ENCODE measurements around the gene SNRK. TPM values are rescaled to one million over a fixed set of nuclear protein-coding genes. Genes with fewer than 3 reads are reported as not detected.
"Not testable (repeated sequence)": the region's sequence is repeated elsewhere in the genome, so short reads cannot be mapped to it uniquely, and the experiment has no call there.

SNRK gene
- total RNA-seq, 1 donor from 2014 or later: 33.0 TPM

DNA sequence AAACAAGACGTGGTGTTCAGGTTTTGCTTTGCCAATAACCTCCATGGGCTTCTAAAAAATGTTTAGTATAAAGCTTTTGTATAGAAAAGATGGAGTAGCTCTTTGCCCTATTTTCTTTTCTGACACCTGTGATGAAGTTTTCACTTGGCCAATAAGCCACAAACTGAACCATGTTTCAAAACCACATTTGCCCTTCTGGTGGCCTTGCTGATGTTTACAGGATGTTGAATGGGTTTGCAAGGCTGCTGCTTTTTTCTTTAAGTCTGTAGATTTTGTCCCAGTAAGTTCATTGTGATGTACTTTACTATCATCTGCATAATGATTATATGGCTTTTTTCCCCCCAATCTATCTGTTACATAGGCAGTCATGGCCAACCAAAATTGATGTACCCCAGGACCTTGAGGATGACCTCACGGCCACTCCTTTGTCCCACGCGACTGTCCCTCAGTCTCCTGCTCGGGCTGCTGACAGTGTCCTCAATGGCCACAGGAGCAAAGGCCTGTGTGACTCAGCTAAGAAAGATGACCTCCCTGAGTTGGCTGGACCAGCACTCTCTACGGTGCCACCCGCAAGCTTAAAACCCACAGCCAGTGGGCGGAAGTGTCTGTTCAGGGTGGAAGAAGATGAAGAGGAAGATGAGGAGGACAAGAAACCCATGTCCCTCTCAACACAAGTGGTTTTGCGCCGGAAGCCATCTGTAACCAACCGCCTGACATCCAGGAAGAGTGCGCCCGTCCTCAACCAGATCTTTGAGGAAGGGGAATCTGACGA, 60.8 kb downstream of the SNRK start:
- ATAC-seq: no peak

DNA sequence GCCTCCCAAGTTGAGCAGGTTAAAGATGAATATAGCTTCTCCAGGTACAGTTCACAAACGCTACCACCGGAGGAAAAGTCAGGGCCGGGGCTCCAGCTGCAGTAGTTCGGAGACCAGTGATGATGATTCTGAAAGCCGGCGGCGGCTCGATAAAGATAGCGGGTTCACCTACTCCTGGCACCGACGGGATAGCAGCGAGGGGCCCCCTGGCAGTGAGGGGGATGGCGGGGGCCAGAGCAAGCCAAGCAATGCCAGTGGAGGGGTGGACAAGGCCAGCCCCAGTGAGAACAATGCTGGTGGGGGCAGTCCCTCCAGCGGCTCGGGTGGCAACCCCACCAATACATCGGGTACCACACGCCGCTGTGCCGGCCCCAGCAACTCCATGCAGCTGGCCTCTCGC, 61.4 kb downstream of the SNRK start:
- peak; percentile 19 for ATAC-seq

DNA sequence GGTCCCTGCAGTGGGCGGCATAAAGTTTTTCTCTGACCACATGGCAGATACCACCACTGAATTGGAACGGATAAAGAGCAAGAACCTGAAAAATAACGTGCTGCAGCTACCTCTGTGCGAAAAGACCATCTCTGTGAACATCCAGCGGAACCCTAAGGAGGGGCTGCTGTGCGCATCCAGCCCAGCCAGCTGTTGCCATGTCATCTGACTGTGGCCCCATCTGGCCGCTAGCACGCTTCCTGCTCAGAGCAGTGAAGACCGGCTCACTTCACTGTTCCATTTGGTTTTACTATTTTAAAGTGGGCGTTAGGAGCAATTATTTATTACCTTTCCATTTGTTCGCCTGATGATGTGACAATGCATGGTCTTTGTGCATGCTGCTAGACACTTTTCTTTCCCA, 62.0 kb downstream of the SNRK start:
- no peak for ATAC-seq

DNA sequence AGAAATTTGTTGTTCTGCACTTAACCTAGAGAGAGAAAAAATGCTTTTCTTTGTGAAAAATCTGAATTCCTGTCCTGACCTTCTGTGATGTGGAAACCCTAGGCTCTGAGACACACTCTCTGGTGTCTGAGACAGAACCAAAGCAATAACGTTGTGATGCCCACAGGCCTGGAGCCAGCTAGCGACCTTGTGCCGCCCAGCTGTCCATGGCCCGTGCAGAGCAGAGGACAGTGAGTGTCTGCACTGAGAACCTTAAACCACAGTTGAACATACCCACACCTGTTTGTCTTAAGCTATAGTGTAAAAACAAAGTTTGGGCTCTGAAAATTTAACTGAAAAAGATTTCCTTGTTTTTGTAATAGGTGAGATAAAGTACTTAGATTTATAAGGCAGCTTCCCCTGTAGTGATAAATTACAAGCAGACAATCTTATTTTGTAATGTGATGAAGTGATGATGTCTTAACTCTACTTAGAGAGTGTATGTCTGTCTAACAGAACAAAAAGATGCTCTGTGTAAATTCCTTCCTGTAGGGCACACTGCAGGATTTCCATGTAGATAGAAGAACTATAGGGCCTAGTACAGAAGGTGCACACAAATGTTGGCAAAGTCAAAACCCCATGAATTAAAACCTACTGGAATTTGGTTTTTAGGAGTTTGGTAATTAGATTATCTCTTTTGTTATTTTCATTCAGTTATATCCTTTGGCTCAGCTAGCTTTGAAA, 62.7 kb downstream of the SNRK start:
- ATAC-seq: no peak

DNA sequence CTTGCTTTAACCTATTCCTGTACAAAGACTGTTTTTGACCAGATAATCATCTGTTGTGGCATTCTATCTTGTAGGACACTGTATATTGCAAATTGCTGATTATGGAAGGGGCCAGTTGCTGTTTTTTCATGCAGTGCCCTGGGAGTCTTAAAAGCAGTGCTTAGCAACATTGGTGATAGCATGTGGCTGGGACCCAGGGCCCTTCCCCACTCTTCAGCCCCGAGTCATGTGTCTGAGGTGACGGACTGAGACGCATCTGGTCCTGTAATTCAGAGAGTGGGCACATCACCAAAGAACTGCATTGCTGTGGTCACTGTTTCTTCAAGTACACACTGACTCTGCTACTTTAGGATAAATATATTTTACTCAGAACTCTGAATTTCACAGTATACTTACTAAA, 63.4 kb downstream of the SNRK start:
- no peak for ATAC-seq

DNA sequence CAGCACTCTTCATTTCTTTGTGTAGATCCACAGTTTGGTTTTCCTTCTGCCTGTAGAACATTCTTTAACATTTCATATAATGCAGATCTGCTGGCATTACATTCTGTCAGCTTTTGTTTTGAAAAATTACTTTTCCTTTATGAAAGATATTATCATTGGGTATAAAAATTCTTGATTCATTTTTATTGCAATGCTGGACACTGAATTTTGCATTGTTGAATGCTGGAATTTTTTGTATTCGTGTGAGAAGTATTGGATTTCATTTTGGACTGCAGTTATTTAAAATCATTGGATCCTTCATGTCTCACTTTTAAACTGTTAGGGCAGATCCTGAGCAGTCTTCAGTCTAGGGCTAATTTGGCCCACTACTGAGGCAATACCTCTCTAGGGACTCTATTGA, 67.1 kb downstream of the SNRK start:
- ATAC-seq: no peak

DNA sequence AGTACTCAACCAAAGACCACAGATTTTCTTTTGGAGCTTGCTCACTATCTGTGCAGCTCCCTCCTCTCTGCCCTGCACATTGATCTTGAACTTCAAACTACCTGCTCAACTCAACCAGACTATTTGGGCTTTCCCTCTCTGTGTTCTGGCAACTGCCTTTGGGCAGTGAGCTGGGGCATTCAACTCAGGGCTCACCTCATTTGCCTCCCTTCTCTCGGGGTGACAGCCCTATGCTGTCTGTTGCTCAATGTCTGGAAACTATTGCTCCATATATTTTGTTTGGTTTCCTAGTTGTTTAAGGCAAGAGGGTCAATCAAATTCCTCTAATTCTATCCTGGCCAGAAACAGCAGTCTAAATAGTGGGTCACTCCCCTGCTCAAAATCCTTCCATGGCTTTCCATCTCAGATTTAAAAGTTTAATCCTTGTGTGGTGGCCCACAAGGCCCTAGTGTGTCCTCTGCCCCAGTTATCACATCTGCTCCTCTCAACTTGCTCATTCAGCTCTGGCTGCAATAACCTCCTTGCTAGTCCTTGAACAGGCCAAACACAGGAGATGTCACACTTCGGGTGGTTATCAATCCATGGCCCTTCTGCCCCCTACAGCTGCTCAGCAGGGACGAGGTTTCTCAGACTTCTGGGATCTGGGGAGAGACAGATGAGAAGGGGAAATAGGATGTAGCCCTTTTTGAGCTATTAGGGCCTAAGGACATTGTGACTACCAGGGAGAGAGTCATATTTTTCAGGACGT, 67.8 kb downstream of the SNRK start:
- peak; percentile 15 for ATAC-seq

DNA sequence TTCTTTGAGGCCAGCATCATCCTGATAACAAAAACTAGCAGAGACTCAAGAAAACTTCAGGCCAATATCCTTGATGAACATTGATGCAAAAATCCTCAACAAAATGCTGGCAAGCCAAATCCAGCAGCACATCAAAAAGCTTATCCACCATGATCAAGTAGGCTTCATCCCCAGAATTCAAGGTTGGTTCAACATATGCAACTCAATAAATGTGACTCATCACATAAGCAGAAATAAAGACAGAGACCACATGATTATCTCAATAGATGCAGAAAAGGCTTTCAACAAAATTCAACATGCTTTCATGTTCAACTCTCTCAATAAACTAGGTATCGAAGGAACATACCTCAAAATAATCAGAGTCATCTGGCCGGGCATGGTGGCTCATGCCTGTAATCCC, 69.7 kb downstream of the SNRK start:
- ATAC-seq: not testable (repeated sequence)

DNA sequence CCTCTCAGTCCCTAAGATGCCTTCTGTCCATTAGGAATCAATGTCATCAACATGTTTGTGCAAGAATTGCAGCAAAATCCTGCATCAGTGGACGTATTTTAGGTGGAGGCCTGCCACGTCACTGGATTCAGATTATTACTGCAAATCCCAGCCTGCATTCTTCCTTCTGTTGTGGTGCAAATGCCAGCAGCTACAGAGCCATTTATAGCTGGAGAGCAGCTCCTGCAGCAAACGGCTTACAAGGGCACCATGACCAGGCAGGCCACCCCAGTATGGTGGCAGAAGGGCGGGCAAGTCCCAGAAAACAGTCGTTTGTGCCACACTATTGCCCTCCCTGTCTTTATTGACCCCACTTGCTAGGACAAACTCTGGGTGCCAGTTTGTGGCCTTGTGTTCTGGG, 74.7 kb downstream of the SNRK start:
- no peak for ATAC-seq

DNA sequence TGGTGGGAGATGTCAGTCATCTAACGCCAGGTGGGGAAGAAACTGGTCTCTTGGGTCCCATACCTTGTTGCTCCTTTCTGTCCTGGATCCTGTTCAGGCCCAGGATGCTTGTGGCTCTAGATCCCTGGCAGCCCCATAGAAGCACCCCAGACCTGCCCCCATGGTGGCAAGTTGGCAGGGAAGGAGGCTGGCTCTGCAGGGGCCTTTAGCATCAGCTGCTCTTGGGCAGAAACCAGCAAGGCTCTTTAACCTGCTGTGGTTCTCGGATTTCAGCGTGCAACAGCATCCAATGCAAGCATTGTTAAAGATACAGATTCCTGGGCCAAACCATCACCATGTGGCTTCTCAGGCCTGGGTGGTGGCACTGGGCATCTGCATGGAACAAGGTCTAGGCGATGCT, 75.8 kb downstream of the SNRK start:
- ATAC-seq: no peak

DNA sequence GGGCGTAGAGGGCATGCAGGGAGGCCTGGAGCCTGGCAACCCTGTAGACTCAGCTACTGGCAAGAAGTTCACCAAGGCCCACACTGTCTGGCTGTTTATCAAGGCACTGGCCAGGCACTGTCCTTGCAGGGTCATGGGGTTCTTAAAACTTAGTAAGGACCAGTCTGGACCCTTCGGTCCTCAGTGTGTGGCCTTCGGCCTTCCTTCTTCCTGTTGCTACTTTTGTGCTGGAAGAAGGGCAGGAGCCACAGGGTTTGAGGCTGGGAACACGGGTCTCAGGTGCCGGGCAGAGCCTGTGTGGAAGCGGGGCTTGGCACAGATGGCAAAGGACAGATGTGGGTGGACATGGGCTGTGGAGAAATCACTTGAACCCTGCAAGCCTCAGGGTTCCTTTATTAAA, 76.6 kb downstream of the SNRK start:
- no peak for ATAC-seq

DNA sequence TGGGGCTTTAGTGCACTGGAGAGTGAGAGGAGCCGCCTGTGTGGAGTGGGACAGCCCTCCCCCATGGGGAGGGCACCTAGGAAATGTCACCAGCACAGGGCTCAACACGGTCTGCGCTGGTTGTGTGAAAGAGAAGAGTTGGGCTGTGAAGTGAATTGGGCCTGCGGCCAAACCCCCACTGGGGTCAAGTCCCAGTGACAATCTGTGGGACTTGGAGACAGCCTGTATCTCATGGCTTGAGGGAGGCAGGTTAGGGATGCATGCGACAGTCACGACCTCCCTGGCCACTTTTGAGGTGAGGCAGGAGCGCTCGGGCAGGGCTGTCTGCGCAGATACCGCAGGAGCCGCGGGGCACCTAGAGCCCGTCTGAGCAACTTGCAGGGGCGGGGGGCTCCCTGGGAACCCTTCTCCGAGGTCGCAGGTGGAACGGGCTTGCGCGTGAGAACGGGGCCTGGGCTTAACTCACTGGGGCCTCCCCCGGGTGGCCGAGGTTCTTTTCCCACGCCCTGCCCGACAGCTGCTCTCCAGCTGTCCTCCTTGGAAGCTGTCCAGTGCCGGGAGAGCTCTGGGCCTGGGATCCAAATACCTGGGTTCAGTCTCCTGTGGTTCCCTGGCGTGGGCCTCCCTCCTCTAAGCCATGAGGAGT, 77.4 kb downstream of the SNRK start:
- ATAC-seq: no peak

DNA sequence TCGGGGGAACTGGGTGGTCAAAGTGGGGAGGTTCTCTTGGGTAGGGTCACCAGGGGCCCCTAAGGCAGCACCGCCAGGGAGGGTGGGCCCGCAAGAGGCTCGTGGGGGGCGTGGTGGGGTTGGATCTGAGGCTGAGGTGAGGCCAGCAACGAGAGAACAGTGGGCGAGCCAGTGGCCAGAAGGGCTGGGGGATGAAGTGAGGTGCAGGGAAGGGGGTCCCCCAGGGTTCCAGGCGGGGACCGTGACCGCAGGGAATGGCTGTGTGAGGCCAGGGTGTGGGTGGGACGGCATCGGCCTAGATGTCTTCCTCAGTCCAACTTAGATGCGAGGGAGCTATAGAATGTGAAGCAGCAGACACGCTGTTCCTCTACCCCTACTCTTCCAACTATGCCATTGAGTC, 78.2 kb downstream of the SNRK start:
- ATAC-seq: no peak

DNA sequence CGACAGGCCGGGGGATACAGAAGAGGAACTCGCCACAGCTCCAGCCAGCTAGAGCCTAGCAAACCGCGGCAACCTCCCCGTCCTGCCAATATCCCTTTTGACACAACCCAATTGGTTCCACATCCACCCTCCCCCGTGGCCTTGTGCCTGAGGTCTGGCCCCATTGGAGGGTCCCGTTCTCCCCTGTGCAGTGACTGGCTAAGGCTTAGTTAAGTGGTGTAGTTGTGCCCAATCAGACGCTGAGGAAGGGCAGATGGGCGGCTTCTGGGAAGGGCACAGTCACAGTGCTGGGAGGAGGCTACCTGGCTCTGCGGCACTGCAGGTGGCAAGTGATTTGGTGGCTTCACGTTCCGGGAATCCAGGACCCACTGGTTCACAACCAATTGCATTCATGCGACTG, 78.6 kb downstream of the SNRK start:
- no peak for ATAC-seq

DNA sequence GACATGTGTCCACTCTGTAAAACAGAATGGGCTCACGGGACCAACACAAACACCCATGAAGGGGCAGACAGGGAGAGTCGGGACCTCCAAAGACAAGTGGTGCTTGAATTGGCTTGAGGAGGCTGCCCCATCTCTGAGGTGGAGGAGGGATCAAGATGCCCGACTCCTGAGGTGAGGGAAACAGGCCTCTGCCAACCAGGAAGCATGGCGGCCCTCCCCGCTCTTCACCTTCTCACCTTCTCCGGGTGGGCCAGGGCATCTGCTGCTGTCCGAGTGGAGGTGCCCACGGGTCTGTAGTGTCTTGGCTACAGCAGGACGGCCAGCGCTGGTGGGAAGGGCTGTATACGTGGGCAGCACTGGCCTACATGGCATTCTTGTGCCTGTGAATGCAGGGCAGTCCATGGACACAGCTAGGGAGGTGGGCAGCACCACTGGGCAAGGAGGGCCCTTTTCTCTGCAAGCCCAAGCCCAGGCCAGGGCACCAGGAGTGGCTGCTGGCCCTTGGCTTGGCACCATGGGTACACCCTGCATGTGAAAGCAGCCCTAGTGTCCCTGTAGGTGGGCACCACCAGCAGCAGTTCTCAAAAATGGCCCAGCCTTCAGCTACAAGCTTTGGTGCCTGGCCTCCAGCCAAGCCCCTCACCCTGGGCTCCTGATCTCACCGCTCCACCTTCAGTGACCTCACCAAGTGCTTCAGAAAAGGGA, 79.4 kb downstream of the SNRK start:
- no peak for ATAC-seq

DNA sequence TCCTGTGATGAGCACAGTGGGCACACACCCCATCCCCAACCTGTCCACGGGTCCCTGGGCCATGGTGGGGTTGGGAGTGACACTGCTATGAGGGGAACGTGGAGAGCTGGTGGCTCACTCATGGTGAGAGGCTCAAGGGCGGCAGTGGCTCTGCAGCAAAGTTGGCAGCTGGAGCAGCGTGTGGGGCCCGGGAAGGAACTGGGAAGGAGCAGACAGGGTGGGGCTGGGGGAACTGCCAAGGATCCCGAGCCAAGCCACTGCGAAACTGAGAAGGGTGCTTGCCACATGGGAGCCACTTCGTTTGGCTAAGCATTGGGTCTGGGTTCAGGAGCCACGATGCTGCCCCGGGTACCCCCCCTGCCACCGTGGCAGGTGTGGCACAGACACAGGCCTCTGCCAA, 80.1 kb downstream of the SNRK start:
- no peak for ATAC-seq

DNA sequence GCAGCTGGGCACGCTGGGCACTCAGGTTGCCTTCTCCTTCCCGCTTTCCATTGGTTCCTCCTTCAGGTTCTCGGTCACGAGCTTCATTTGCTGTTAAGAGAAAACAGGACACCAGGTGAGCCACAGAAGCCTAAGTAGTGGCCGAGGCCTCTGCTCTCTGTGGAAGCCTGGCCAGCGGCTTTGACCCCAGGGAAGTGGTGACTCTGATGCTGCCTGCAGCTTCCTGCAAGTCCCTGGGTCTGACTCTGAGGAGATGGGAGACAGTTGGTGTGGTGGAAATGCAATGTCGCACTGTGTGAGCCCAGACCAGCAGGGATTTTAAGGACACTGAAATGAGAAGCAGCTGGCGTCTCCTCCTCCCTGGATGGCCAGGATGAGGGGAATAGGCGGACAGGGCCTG, 80.5 kb downstream of the SNRK start:
- no peak for ATAC-seq

DNA sequence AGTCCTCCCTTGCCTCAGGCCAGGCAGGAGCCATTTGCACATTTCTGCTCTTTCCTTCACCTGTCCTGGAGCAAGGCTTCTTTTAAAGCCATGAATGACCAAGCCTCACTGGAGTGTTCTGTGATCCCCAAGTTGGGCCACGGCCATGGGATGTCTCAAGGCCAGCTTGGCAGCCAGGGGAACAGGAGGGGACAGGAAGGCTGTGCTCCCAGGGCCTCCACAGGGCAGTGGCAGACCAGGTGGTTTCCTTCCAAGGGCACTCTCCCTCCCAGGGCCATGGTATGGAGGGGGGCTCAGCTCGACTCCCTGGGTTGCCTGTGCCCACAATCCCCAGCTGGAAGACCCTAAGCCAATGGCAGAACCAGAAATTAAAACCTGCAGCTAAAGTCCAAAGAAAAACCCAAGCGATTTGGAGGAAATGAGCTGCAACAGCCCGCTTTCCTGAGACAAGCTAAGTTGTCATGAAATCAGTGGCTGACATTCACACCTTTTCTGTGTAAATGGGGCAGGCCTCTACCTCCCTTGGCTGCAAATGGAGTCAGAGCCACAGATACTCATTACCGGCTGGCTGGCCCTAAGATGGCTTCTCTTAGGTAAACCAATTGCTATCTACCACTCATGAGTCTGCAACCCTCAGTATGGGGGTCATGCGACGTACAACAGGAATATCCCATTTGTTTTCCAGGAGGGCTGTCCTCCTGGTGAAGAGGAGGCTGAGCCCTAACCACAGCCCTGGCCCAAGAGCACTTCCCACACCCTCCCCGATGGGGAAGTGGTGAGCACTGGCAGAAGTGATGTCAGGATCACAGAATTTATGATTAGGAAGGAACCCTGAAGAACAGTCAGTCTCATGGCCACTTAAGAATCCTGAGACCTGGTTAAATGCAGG, 83.3 kb downstream of the SNRK start:
- ATAC-seq: no peak

DNA sequence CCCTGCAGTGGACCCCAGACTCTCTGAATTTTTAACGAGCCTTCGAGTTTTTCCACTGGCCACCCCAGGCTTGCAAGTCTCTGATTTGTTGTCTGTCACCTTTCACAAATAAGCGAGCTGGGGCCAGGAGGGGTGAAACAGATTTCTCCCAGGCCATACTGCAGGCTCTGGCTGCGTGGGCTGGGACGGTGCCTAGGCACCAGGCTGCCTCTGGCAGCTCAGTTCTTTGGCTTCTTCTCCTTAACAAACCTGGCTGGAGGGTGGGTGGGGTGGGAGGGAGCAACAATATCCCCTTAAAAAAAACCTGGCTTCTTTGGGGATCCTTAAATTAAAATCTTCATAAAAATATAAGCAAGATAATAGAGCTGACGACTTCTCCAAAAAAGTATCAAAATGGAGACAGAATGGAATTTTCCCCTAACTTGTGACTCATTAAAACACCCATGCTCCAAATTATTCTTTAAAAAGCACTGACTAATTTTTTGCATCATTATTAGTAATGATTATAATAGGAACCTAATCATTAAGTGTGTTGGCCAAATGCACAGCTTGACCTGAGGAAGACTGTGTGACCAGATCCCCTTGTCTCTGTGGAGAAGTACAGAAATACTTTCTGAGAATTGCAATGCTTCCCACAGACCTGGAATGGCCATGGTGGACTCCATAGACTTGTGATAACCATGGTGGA, 84.1 kb downstream of the SNRK start:
- no peak for ATAC-seq

DNA sequence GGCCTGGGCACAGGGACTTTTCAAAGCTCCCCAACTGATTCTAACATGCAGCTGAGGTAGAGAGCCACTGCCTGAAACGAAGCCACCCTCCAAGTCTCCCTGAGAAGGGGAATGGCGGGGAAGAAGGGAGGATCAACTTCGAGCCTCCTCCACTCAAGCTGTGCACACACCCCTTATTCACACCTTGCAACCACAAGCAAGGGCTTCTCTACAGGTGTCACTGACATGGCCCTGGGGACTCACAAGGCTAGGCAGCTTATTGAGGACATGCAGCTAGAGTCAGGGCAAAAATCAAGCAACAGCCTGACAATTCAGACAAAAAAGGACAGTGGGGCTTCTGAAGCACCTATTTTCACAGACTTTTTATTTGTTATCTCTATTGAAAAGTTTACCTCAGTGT, 85.2 kb downstream of the SNRK start:
- ATAC-seq: no peak
